Natural killer cell (primary cell): ENCODE measurements around the gene MED1. TPM values are rescaled to one million over a fixed set of nuclear protein-coding genes. Genes with fewer than 3 reads are reported as not detected.

Experiments
- ATAC-seq, 3 donors: fragments of 150-1000 bp in 2 of 3; fragments of 200-7000 bp in 1 of 3; cut with Tn5 transposase; 1 replicate in 1 of 3; 2 replicates in 2 of 3; pipeline ENCODE4 v1.10.0; 2021; ENCODE audit warnings: mild to moderate bottlenecking in 2 of 3, moderate library complexity in 2 of 3
- DNase-seq, 2 donors: peaks; one replicate each; pipeline versions ENCODE4 v3.0.0 to v3.0.0-alpha.2; 2013 to 2021; ENCODE audit warnings: mixed read lengths in 1 of 2
- H3K27ac ChIP-seq: one replicate; pipeline ENCODE4 v1.5.1; 2013; ENCODE audit warnings: mild to moderate bottlenecking, low read length
- H3K27me3 ChIP-seq: one replicate; pipeline ENCODE4 v1.6.1; 2013; ENCODE audit warnings: low read length; ENCODE audit not compliant: control insufficient read depth, insufficient read depth
- H3K36me3 ChIP-seq: one replicate; pipeline ENCODE4 v1.6.1; 2013; ENCODE audit warnings: low read length; ENCODE audit not compliant: control insufficient read depth, insufficient read depth
- H3K4me1 ChIP-seq: one replicate; pipeline ENCODE4 v1.6.1; 2013; ENCODE audit warnings: low read length; ENCODE audit not compliant: control insufficient read depth, insufficient read depth
- H3K4me3 ChIP-seq: one replicate; pipeline ENCODE4 v1.5.1; 2013; ENCODE audit warnings: low read length
- H3K9me3 ChIP-seq: one replicate; pipeline ENCODE4 v1.6.1; 2013; ENCODE audit warnings: low read length; ENCODE audit not compliant: control insufficient read depth, insufficient read depth
- H3K27ac Mint-ChIP-seq, 2 donors: one replicate each; pipeline ENCODE4 v1.8.0; 2022; ENCODE audit warnings: mild to moderate bottlenecking in 2 of 2, mixed read lengths in 2 of 2, moderate library complexity in 1 of 2
- H3K27me3 Mint-ChIP-seq, 2 donors: one replicate each; pipeline ENCODE4 v1.8.0; 2022; ENCODE audit warnings: low read depth in 2 of 2, mixed read lengths in 2 of 2
- H3K36me3 Mint-ChIP-seq: one replicate; pipeline ENCODE4 v1.8.0; 2022; ENCODE audit warnings: mixed read lengths
- H3K4me1 Mint-ChIP-seq, 2 donors: one replicate each; pipeline ENCODE4 v1.8.0; 2022; ENCODE audit warnings: mixed read lengths in 2 of 2
- H3K4me3 Mint-ChIP-seq: one replicate; pipeline ENCODE4 v1.8.0; 2022; ENCODE audit warnings: mild to moderate bottlenecking, moderate library complexity, mixed read lengths
- H3K9me3 Mint-ChIP-seq, 2 donors: one replicate each; pipeline ENCODE4 v1.8.0; 2022; ENCODE audit warnings: mixed read lengths in 2 of 2
- CTCF ChIP-seq: fragments of 200-600 bp; IDR thresholded peaks from one replicate; pipeline ENCODE4 v1.8.0; 2022; ENCODE audit warnings: antibody characterized with exemption
- WGBS: methylation state at CpG from one replicate; pipeline ENCODE4 v1.1.7; 2013; ENCODE audit warnings: missing lambda C conversion rate; ENCODE audit not compliant: insufficient coverage; 5-methylcytosine and 5-hydroxymethylcytosine counted together
- intact Hi-C: fragments of 100-400 bp; cut with micrococcal nuclease; formaldehyde crosslinking; loops from one replicate; pipeline ENCODE4 v1.14.2; 2022
- total RNA-seq, 4 donors: library from RNA; stranded (reverse); fragments of 120-200 nt in 1 of 4; gene quantifications; one replicate each; pipeline versions ENCODE4 v1.2.3 to v1.2.4, GENCODE V29; 2013 to 2022

MED1 gene
- total RNA-seq, 3 donors from 2014 or later (not counting 1 experiment from before 2014, with no cell fraction given), result 44.3 to 63.8 (median 53.4) TPM

- H3K4me3 Mint-ChIP-seq, result peak overlapping the region; percentile 98
- WGBS, result 2% methylated on average over 46 of the region's 46 CpGs
- H3K27me3 ChIP-seq, result no peaks in the 10 kb centered on the region
- peaks cover 19 to 25% of the 10 kb centered on the region in 2 donors for H3K4me1 Mint-ChIP-seq
- H3K4me1 ChIP-seq, result peaks cover 13% of the 10 kb centered on the region
- peak overlapping the region; percentile 87 to 96 for H3K27ac Mint-ChIP-seq
- TF ChIP-seq CTCF, result no peak
- intact Hi-C loops, result loop anchor here (5.0 kb wide), 1 partner anchor 62 kb away; the partner anchor contains the start of gene CDK12
- H3K9me3 ChIP-seq, result no peaks in the 10 kb centered on the region
- H3K36me3 Mint-ChIP-seq, result no peaks in the 10 kb centered on the region
- H3K4me3 ChIP-seq, result peak overlapping the region; percentile 83
- H3K9me3 Mint-ChIP-seq, result no peaks in the 10 kb centered on the region
- DNase-seq (peak in 1 of 2 donors; percentile 34), ATAC-seq (peak; percentile 5 to 16 (median 7))
- H3K27me3 Mint-ChIP-seq, result no peaks in the 10 kb centered on the region
- peak overlapping the region; percentile 50 for H3K27ac ChIP-seq
- no peaks in the 10 kb centered on the region for H3K36me3 ChIP-seq
These were observed 50.3 kb downstream of the MED1 start for GRCh38 chr17:39400547-39401411.

- no peak for TF ChIP-seq CTCF
- no peaks in the 10 kb centered on the region for H3K27me3 Mint-ChIP-seq
- ATAC-seq (no peak), DNase-seq (no peak)
- peak overlapping the region; percentile 87 to 96 for H3K27ac Mint-ChIP-seq
- Histone ChIP-seq H3K36me3 (no peaks in the 10 kb centered on the region), H3K4me3 (no peak overlapping the region), H3K27me3 (no peaks in the 10 kb centered on the region), H3K4me1 (peaks cover 13% of the 10 kb centered on the region), H3K9me3 (no peaks in the 10 kb centered on the region), H3K27ac (no peak overlapping the region)
- no peaks in the 10 kb centered on the region for H3K36me3 Mint-ChIP-seq
- H3K4me3 Mint-ChIP-seq, result peak overlapping the region; percentile 98
- H3K9me3 Mint-ChIP-seq, result no peaks in the 10 kb centered on the region
- intact Hi-C loops, result loop anchor here (5.0 kb wide), 1 partner anchor 63 kb away; the partner anchor contains the start of gene CDK12
- WGBS, result 82% methylated on average over 4 of the region's 4 CpGs
- H3K4me1 Mint-ChIP-seq, result peaks cover 23 to 30% of the 10 kb centered on the region in 2 donors
These were observed 51.3 kb downstream of the MED1 start for GRCh38 chr17:39399791-39400190.

- H3K27ac ChIP-seq, result no peak overlapping the region
- no peak for ATAC-seq
- DNase-seq, result no peak
- WGBS, result 100% methylated on average over 1 of the region's 2 CpGs
- no peaks in the 10 kb centered on the region for H3K27me3 ChIP-seq
- no peaks in the 10 kb centered on the region for H3K36me3 ChIP-seq
- H3K4me1 ChIP-seq, result no peaks in the 10 kb centered on the region
- Mint-ChIP-seq H3K9me3 (no peaks in the 10 kb centered on the region), H3K4me3 (no peak overlapping the region), H3K4me1 (peaks cover 10 to 13% of the 10 kb centered on the region in 2 donors), H3K36me3 (no peaks in the 10 kb centered on the region), H3K27ac (no peak overlapping the region), H3K27me3 (no peaks in the 10 kb centered on the region)
- no peak overlapping the region for H3K4me3 ChIP-seq
- no peaks in the 10 kb centered on the region for H3K9me3 ChIP-seq
- TF ChIP-seq CTCF, result no peak
- intact Hi-C loops, result no loop called here
These were observed 57.3 kb downstream of the MED1 start for GRCh38 chr17:39393736-39394135.
